Immature natural killer cell (primary cell): ENCODE measurements around the gene ATPAF2. TPM values are rescaled to one million over a fixed set of nuclear protein-coding genes. Genes with fewer than 3 reads are reported as not detected.
A peak's percentile ranks its signal among the peaks of the same experiment; 100 is the strongest.

ENCODE experiments used
- DNase-seq, 3 donors: peaks; one replicate each; pipeline ENCODE4 v3.0.0; 2022; ENCODE audit warnings: mixed read lengths in 1 of 3
- H3K27ac Mint-ChIP-seq, 6 donors: one replicate each; pipeline ENCODE4 v1.8.0; 2020; ENCODE audit warnings: mixed read lengths in 6 of 6, mild to moderate bottlenecking in 5 of 6, inconsistent platforms in 4 of 6, moderate library complexity in 3 of 6
- H3K27me3 Mint-ChIP-seq, 3 donors: one replicate each; pipeline ENCODE4 v1.8.0; 2020 to 2021; ENCODE audit warnings: low read depth in 3 of 3, mild to moderate bottlenecking in 3 of 3, mixed read lengths in 3 of 3, moderate library complexity in 3 of 3, inconsistent platforms in 1 of 3
- H3K36me3 Mint-ChIP-seq, 3 donors: one replicate each; pipeline ENCODE4 v1.8.0; 2020; ENCODE audit warnings: mixed read lengths in 3 of 3, inconsistent platforms in 2 of 3, mild to moderate bottlenecking in 2 of 3
- H3K4me1 Mint-ChIP-seq, 2 donors: one replicate each; pipeline ENCODE4 v1.8.0; 2020; ENCODE audit warnings: inconsistent platforms in 2 of 2, mild to moderate bottlenecking in 2 of 2, mixed read lengths in 2 of 2, moderate library complexity in 1 of 2
- H3K4me3 Mint-ChIP-seq, 5 donors: one replicate each; pipeline ENCODE4 v1.8.0; 2020; ENCODE audit warnings: mild to moderate bottlenecking in 5 of 5, mixed read lengths in 5 of 5, inconsistent platforms in 3 of 5, moderate library complexity in 3 of 5
- H3K9me3 Mint-ChIP-seq, 6 donors: one replicate each; pipeline ENCODE4 v1.8.0; 2020; ENCODE audit warnings: mild to moderate bottlenecking in 6 of 6, mixed read lengths in 6 of 6, inconsistent platforms in 4 of 6, moderate library complexity in 3 of 6
- polyA plus RNA-seq, 3 donors: library from polyadenylated mRNA; unstranded; fragments of 300-500 nt; fragmentation: Illumina TruSeq; gene quantifications; one replicate each; pipeline ENCODE4 v1.2.3, GENCODE V29; 2021

ATPAF2 gene
- polyA plus RNA-seq, 3 donors from 2014 or later, result 14.6 to 24.9 (median 21.3) TPM

DNA sequence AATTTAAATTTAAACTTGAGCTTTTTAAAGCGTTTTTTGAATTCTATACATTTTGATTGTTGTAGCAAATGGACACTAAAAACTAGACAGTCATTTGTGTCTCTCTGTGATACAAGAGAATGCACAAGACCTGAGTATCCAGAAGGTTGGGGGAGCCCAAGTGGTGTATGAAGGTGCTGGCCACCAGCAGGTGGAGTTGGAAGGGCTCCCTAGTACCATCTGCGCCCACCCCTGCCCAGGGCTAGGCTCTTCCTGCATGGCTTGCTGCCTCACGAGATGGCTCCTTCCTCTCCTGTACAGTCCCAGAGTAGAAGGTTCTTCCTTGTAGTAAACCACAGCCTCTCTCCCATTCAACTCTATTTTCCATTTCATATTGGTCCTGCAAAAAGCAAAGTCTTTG lies 17.2 kb upstream of the ATPAF2 start:
- no peaks in the 10 kb centered on the region for H3K9me3 Mint-ChIP-seq
- no peaks in the 10 kb centered on the region for H3K4me1 Mint-ChIP-seq
- peaks cover 19 to 29% (median 20%) of the 10 kb centered on the region in 3 donors for H3K36me3 Mint-ChIP-seq
- DNase-seq, result no peak
- no peak overlapping the region for H3K27ac Mint-ChIP-seq
- H3K4me3 Mint-ChIP-seq, result no peak overlapping the region
- no peaks in the 10 kb centered on the region for H3K27me3 Mint-ChIP-seq

DNA sequence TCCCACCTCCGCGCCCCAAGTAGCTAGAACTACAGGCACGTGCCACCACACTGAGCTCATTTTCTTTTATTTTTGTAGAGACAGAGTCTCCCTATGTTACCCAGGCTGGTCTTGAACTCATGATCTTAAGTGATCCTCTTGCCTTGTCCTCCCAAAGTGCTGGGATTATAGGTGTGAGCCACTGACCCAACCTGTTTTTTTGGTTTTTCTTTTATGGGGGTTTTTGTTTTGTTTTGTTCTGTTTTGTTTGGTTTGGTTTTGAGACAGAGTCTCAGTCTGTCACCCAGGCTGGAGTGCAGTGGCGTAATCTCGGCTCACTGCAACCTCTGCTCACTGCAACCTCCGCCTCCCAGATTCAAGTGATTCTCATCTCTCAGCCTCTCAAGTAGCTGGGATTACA lies 16.6 kb upstream of the ATPAF2 start:
- DNase-seq, result no peak
- no peak overlapping the region for H3K27ac Mint-ChIP-seq
- no peaks in the 10 kb centered on the region for H3K9me3 Mint-ChIP-seq
- H3K27me3 Mint-ChIP-seq, result no peaks in the 10 kb centered on the region
- peaks cover 19 to 27% (median 20%) of the 10 kb centered on the region in 3 donors for H3K36me3 Mint-ChIP-seq
- H3K4me1 Mint-ChIP-seq, result no peaks in the 10 kb centered on the region
- no peak overlapping the region for H3K4me3 Mint-ChIP-seq

DNA sequence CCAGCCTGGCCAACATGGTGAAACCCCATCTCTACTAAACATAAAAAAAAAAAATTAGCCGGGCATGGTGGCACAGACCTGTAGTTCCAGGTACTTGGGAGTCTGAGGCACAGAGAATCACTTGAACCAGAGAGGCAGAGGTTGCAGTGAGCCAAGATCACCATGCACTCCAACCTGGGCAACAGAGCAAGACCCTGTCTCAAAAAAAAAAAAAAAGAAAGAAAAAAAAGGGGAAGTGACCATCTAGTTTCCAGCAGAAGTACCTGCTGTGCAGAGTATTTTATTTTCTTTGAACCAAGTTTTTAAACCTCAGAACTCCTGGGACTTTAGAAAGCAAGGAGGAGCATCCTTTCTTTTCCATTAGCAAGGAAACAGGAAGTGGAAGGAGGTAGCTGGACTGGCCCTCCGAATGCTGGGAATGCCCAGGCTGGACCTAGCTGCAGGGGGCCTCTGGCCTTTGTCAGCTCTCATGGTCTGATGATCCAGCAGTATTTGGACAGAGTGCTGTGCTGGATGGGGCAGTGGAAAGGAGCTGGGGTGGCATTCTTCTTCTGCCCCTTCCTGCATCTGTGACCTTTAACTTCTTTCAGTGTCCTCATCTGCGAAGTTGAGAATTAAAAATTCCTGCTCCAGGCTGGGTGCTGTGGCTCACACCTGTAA lies 6.9 kb upstream of the ATPAF2 start:
- Mint-ChIP-seq H3K27ac (no peak overlapping the region), H3K27me3 (peaks cover 0 to 1% (median 0%) of the 10 kb centered on the region in 3 donors), H3K4me3 (no peak overlapping the region), H3K4me1 (peaks cover 9 to 22% of the 10 kb centered on the region in 2 donors), H3K36me3 (peaks cover 3 to 11% (median 4%) of the 10 kb centered on the region in 3 donors), H3K9me3 (no peaks in the 10 kb centered on the region)
- DNase-seq, result no peak

DNA sequence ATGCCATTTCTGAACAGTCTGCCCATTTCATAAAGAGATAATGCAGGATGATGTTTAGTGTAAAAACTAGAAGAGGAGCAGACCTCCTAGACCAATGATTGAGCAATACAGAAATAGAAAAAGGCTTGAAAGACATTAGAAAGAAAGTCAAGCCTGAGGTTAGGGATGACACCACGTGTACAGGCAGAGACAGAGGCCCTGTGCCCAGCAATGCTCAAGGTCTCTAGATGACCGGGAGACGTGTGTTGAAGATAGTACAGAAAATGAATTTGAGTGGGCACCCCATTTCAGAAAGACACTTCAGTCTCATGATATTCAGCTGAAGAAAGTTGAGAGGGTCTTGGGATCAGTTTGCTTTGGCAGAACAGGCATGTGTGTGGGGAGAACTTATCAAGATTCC lies 5.6 kb upstream of the ATPAF2 start:
- Mint-ChIP-seq H3K27me3 (peaks cover 1 to 5% (median 3%) of the 10 kb centered on the region in 3 donors), H3K9me3 (no peaks in the 10 kb centered on the region), H3K4me1 (peaks cover 18 to 31% of the 10 kb centered on the region in 2 donors), H3K27ac (peak overlapping the region in 1 of 6 donors; percentile 16), H3K36me3 (peaks cover 3 to 11% (median 4%) of the 10 kb centered on the region in 3 donors), H3K4me3 (no peak overlapping the region)
- no peak for DNase-seq

DNA sequence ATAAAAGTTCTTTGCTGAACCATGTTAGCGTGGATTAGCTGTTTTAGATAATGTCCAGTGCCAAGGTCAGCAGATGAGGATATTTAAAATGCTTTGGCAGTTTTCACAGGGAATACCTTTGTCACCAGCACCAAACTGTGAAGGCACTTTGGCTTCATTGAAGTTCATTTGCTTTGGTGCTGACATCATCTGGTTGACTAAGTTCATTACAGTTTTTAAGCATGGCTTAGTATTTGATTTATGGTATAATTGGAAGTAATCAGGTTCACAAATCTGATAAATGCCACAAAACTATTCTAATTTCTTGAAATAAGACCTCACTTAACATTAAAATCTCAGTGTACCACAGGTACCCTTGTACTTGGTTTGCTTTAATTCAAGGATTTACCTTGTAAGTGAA lies 4.5 kb upstream of the ATPAF2 start:
- no peak for DNase-seq
- H3K36me3 Mint-ChIP-seq, result peaks cover 3 to 14% (median 8%) of the 10 kb centered on the region in 3 donors
- no peak overlapping the region for H3K4me3 Mint-ChIP-seq
- H3K9me3 Mint-ChIP-seq, result no peaks in the 10 kb centered on the region
- H3K4me1 Mint-ChIP-seq, result peaks cover 25 to 41% of the 10 kb centered on the region in 2 donors
- peaks cover 5 to 10% (median 5%) of the 10 kb centered on the region in 3 donors for H3K27me3 Mint-ChIP-seq
- no peak overlapping the region for H3K27ac Mint-ChIP-seq

DNA sequence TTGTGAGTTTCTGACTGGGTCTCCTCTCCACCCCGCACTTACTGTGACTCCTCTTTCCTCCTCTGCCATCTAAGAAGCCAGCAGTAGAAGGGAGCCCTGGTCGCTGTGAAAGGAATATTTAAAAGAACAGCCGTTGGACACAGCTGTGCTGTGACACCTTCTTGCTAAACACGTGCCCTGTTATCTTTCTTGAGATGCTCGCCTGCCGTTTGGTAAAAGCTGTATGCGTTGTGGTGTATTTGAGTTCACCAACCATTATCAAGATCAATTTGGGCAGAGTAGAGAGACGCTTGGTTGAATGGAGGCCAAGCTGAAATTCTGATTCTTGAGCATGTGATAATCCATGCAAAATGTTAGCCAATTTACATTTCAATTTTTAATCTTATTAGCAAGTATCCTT lies 4.0 kb upstream of the ATPAF2 start:
- Mint-ChIP-seq H3K36me3 (peaks cover 3 to 14% (median 8%) of the 10 kb centered on the region in 3 donors), H3K27me3 (peaks cover 5 to 10% (median 7%) of the 10 kb centered on the region in 3 donors), H3K9me3 (no peaks in the 10 kb centered on the region), H3K27ac (peak overlapping the region in 1 of 6 donors; percentile 17), H3K4me3 (no peak overlapping the region), H3K4me1 (peaks cover 30 to 47% of the 10 kb centered on the region in 2 donors)
- DNase-seq, result no peak

DNA sequence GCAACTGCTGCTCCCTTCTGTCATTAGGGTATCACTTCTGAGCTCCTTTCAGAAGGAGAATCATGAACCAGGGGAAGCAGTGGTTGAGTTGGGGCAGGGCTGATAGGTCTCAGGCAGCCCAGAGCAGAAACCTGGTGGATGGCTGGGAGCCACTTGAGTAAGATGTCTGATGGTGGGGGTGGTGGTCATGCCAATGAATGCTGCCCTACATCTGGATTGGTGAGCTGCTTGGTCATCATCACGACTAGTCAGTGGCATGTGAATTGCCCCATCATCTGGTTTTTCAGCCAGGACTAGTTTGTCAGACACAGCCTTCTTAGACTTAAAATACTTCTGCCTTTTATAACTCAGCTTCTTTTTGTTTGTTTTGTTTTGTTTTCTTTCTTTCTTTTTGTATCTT lies 2.8 kb upstream of the ATPAF2 start:
- H3K9me3 Mint-ChIP-seq, result no peaks in the 10 kb centered on the region
- DNase-seq, result no peak
- H3K27ac Mint-ChIP-seq, result peak overlapping the region in 4 of 6 donors; percentile 9 to 95 (median 32)
- H3K27me3 Mint-ChIP-seq, result peaks cover 5 to 10% (median 8%) of the 10 kb centered on the region in 3 donors
- peaks cover 0 to 8% (median 4%) of the 10 kb centered on the region in 3 donors for H3K36me3 Mint-ChIP-seq
- H3K4me1 Mint-ChIP-seq, result peaks cover 40 to 55% of the 10 kb centered on the region in 2 donors
- H3K4me3 Mint-ChIP-seq, result peak overlapping the region; percentile 50 to 91 (median 86)

DNA sequence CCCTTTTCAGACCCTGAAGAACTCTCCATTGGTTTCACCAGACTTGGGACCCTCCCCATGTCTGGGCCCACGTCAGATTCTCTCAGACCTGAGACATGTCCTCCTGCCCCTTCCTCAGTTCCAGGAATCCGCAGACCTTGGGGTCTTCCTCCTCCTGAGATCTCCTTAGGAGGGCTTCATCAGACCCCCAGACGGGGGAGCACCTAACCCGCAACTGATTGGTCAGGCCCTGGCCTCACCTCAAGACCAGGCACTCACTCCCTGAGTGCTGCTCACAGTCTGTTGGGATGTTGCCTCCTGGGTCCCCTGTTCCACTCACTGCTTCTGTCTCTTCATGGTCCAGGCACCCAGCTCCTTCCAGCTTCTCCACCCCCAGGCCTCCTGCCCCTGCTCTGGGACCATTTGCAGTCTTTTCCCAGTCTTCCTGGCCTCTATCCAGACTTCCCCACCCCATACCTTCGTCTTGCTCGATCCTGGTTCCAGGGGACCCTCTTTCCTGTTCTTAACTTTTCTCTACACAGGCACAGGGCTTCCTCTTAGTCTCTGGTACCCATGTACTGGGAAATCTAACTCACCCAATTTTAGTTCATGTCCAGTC lies 1.4 kb upstream of the ATPAF2 start:
- Mint-ChIP-seq H3K9me3 (no peaks in the 10 kb centered on the region), H3K27ac (peak overlapping the region; percentile 81 to 95 (median 88)), H3K27me3 (peaks cover 5 to 11% (median 8%) of the 10 kb centered on the region in 3 donors), H3K4me3 (peak overlapping the region; percentile 84 to 91 (median 86)), H3K36me3 (peaks cover 0 to 7% (median 4%) of the 10 kb centered on the region in 3 donors), H3K4me1 (peaks cover 40 to 55% of the 10 kb centered on the region in 2 donors)
- DNase-seq, result no peak

DNA sequence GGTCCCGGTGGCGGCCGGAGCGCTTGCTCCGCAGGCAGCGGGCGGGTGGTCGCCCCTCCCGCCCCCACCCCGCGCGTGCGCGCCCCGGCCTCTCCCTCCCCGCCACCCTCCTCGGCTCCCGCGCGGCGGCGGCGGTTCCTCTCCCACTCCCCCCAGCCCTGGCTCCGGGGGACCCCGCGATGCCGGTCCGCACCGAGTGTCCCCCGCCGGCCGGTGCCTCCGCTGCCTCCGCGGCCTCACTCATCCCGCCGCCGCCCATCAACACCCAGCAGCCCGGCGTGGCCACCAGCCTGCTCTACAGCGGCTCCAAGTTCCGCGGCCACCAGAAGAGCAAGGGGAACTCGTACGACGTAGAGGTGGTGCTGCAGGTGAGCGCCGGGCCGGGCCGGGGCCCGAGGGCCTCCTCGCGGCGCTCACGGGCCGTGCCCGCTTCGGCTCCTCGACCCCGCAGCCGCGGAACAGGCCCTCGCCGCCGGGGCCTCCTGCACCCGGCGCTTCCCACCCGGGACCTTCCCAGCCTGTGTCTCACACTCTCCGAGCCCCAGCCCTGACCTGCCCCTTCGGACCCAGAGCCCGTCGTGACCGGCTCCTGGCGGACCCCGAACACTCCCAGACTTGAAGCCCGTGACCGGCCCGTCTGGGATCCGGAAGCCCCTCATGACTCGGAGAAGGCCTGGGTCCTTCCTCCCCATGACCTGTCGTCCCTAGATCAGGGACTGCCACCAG lies 730 bp upstream of the ATPAF2 start:
- H3K4me1 Mint-ChIP-seq, result peaks cover 40 to 55% of the 10 kb centered on the region in 2 donors
- H3K4me3 Mint-ChIP-seq, result peak overlapping the region; percentile 93 to 100 (median 99)
- H3K9me3 Mint-ChIP-seq, result no peaks in the 10 kb centered on the region
- H3K27me3 Mint-ChIP-seq, result peaks cover 5 to 11% (median 8%) of the 10 kb centered on the region in 3 donors
- no peak for DNase-seq
- H3K36me3 Mint-ChIP-seq, result peaks cover 0 to 6% (median 4%) of the 10 kb centered on the region in 3 donors
- peak overlapping the region; percentile 89 to 100 (median 97) for H3K27ac Mint-ChIP-seq

DNA sequence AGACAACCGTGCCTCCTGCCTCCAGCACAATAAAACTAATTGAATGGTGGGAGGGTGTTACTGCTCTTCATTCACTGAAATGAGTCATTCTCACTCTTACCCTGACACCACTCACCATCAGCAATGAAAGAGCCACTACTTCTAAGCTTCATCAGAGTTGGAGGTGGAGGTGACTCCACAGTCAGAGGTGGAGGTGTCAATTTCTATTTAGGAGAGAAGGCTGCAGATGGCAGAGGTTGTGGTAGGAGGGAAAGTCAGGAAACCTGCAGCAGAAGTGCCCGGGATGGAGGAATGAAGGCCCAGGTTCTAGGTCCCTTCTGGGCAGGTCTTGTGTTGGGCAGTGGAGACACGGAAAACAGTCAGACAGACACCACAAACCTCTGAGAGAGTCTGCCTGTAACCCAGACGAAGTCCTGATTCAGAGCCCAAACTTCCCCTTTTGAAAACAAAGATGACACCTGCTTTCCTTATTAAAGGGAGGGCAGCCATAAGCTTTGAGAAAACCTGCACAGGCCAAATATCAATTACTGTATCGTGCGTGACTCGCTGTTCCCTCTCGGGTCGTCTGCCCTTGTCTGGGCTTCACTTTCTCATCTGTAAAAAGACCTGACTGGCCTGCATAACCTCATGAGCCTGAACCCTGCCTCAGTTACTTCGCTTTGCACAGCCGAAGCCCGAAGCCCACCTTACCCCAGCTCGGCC lies 668 bp downstream of the ATPAF2 start:
- Mint-ChIP-seq H3K27me3 (peaks cover 5 to 11% (median 8%) of the 10 kb centered on the region in 3 donors), H3K36me3 (peaks cover 0 to 4% (median 3%) of the 10 kb centered on the region in 3 donors), H3K4me1 (peaks cover 45 to 60% of the 10 kb centered on the region in 2 donors), H3K27ac (peak overlapping the region; percentile 89 to 100 (median 97)), H3K4me3 (peak overlapping the region; percentile 93 to 100 (median 99)), H3K9me3 (no peaks in the 10 kb centered on the region)
- DNase-seq, result peak in 1 of 3 donors; percentile 11

DNA sequence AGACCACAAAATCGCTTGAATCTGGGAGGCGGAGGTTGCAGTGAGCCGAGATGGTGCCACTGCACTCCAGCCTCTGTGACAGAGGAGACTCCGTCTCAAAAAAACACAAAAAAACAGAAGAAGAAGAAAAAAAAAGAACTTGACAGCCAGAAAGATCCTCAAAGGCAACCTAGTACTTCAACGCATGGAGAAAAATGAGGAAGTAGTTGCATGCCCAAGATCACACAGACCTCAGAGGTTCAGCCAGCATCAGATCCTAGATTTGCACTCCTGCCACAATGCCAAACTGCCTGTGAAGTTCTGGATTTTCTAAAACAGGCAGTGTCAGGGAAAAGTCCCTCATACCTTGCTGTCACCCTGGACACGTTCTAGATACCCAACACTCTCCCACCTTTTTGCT lies 1.5 kb downstream of the ATPAF2 start:
- peaks cover 0 to 4% (median 3%) of the 10 kb centered on the region in 3 donors for H3K36me3 Mint-ChIP-seq
- H3K4me1 Mint-ChIP-seq, result peaks cover 48 to 62% of the 10 kb centered on the region in 2 donors
- peak overlapping the region; percentile 61 to 100 (median 99) for H3K4me3 Mint-ChIP-seq
- peaks cover 5 to 11% (median 8%) of the 10 kb centered on the region in 3 donors for H3K27me3 Mint-ChIP-seq
- no peak for DNase-seq
- H3K27ac Mint-ChIP-seq, result peak overlapping the region in 5 of 6 donors; percentile 21 to 99 (median 95)
- H3K9me3 Mint-ChIP-seq, result no peaks in the 10 kb centered on the region

DNA sequence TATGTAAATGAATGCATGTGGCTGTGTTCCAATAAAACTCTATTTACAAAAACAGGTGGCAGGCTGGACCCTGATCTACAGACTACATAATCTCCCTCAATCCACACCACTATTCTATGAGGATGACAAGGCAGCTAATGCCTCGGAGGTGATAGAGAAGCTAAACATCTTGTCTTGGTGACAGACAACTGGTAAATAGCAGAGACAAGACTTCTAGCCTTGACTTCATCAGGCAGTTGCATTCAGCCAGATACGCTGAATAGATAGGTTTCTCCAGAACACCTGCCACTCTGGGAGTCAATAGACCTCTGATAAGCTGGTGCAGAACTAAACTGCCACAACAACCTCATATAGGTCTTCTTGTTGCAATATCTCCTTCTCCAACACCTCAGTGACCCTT lies 3.3 kb downstream of the ATPAF2 start:
- Mint-ChIP-seq H3K27ac (no peak overlapping the region), H3K9me3 (no peaks in the 10 kb centered on the region), H3K27me3 (peaks cover 5 to 11% (median 8%) of the 10 kb centered on the region in 3 donors), H3K4me1 (peaks cover 42 to 46% of the 10 kb centered on the region in 2 donors), H3K4me3 (no peak overlapping the region), H3K36me3 (peaks cover 0 to 4% (median 3%) of the 10 kb centered on the region in 3 donors)
- DNase-seq, result no peak

DNA sequence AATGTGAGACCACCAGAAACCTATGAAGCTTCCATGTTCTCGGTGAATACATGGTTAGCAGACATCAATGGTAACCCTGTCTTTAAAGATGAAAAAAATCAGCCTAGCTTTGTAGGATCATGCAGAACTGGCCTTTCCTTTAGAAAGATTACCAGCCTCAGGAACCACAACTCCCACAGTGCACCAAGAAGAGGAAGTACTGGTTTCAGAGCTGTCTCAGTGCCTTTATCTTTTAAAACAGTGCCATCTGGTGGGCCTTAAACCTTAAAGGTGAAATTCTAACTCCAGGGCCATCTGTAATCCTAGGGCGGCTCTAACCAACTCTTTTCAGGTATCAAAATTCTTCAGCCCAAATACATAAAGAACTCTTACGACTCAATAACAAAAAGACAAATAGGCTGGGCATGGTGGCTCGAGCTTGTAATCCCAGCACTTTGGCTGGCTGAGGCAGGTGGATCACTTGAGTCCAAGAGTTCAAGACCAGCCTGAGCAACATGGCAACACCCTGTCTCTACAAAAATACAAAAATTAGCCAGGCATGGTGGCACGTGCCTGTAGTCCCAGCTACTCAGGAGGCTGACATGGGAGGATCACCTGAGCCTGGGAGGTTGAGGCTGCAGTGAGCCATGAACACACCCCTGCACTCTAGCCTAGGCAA lies 5.4 kb downstream of the ATPAF2 start:
- Mint-ChIP-seq H3K4me3 (no peak overlapping the region), H3K9me3 (no peaks in the 10 kb centered on the region), H3K36me3 (peaks cover 0 to 3% (median 0%) of the 10 kb centered on the region in 3 donors), H3K4me1 (peaks cover 27 to 29% of the 10 kb centered on the region in 2 donors), H3K27ac (peak overlapping the region in 3 of 6 donors; percentile 4 to 69 (median 54)), H3K27me3 (peaks cover 0 to 4% (median 2%) of the 10 kb centered on the region in 3 donors)
- DNase-seq, result peak; percentile 60 to 68 (median 64)
